Right cardiac atrium (tissue), 5 donors: ENCODE measurements around the gene ILF3. TPM values are rescaled to one million over a fixed set of nuclear protein-coding genes. Genes with fewer than 3 reads are reported as not detected.

Source experiments
- ATAC-seq, 2 donors: fragments of 200-7000 bp; cut with Tn5 transposase; one replicate each; pipeline versions ENCODE4 v1.8.0 to v1.9.1; 2020; ENCODE audit warnings: moderate library complexity in 2 of 2, mild to moderate bottlenecking in 1 of 2
- DNase-seq, 3 donors: peaks; one replicate each; pipeline ENCODE4 v3.0.0-alpha.2; 2020
- H3K27ac ChIP-seq: one replicate; pipeline ENCODE4 v1.5.1; 2013; ENCODE audit warnings: mild to moderate bottlenecking, low read length, control low read depth, moderate library complexity
- H3K27me3 ChIP-seq: one replicate; pipeline ENCODE4 v1.6.1; 2013; ENCODE audit not compliant: control insufficient read depth, insufficient read depth
- H3K4me1 ChIP-seq: one replicate; pipeline ENCODE4 v1.6.1; 2013; ENCODE audit warnings: low read length; ENCODE audit not compliant: control insufficient read depth, insufficient read depth
- H3K4me3 ChIP-seq: one replicate; pipeline ENCODE4 v1.5.1; 2013; ENCODE audit warnings: low read length, control low read depth
- H3K9me3 ChIP-seq: one replicate; pipeline ENCODE4 v1.6.1; 2013; ENCODE audit warnings: low read length; ENCODE audit not compliant: control insufficient read depth
- WGBS: extraction: QIAGEN DNeasy Blood & Tissue Kit; methylation state at CpG from one replicate; pipeline ENCODE4 v1.1.7; 2013; 5-methylcytosine and 5-hydroxymethylcytosine counted together
- intact Hi-C, 4 donors: fragments of 100-400 bp; cut with DNase I; formaldehyde crosslinking; loops; one replicate each; pipeline versions ENCODE4 v1.11.0 to v1.14.0; 2022 to 2023
- polyA plus RNA-seq: library from polyadenylated mRNA; stranded (reverse); fragments of 200-250 nt; gene quantifications from one replicate; pipeline ENCODE4 v1.2.3, GENCODE V29; 2013
- total RNA-seq, 4 donors: library from RNA; stranded (reverse); fragmentation: NEBNext Ultra II Directional; extraction: Animal tissue kit (Norgen Biotek cat#: 25700); gene quantifications; one replicate each; pipeline ENCODE4 v1.2.1, GENCODE V29; 2021
- donor health status: healthy with polysubstance abuse.
- donor health status: DM: no; HTN: yes; CAD: no.
- donor health status: DM: no; HTN: no; CAD: no.
- donor health status: DM: no; HTN: yes; CAD: no; lungs with severe emphysema.
- donor health status: DM: yes; HTN: yes; CAD: no.

ILF3 gene
- total and polyA plus RNA-seq, 5 donors, result 74.2 to 161 (median 132) TPM

- DNase-seq (no peak), ATAC-seq (no peak)
- Histone ChIP-seq H3K27ac (no peak overlapping the region), H3K4me1 (no peaks in the 10 kb centered on the region), H3K4me3 (no peak overlapping the region), H3K9me3 (no peaks in the 10 kb centered on the region), H3K27me3 (no peaks in the 10 kb centered on the region)
- 93% methylated on average over 27 of the region's 27 CpGs for WGBS
- intact Hi-C loops, result no loop called here
Measured at GRCh38 chr19:10688545-10689280, 34.6 kb downstream of the ILF3 start.

GRCh38 chr19:10690341-10690781 is 36.2 kb downstream of the ILF3 start:
- no peak overlapping the region for H3K4me3 ChIP-seq
- H3K27me3 ChIP-seq, result no peaks in the 10 kb centered on the region
- DNase-seq (peak in 1 of 3 donors; percentile 13), ATAC-seq (no peak)
- intact Hi-C loops, result no loop called here
- WGBS, result 44% methylated on average over 7 of the region's 7 CpGs
- no peaks in the 10 kb centered on the region for H3K9me3 ChIP-seq
- peaks cover 2% of the 10 kb centered on the region for H3K4me1 ChIP-seq
- no peak overlapping the region for H3K27ac ChIP-seq

- Histone ChIP-seq H3K27me3 (no peaks in the 10 kb centered on the region), H3K27ac (no peak overlapping the region), H3K4me3 (no peak overlapping the region), H3K9me3 (no peaks in the 10 kb centered on the region), H3K4me1 (peaks cover 7% of the 10 kb centered on the region)
- intact Hi-C loops, result no loop called here
- no peak for ATAC-seq
- DNase-seq, result peak in 1 of 3 donors; percentile 47
- 82% methylated on average over 23 of the region's 23 CpGs for WGBS
Measured at GRCh38 chr19:10691178-10691881, 37.2 kb downstream of the ILF3 start.

GRCh38 chr19:10691883-10692282 is 37.7 kb downstream of the ILF3 start:
- Histone ChIP-seq H3K9me3 (no peaks in the 10 kb centered on the region), H3K27ac (no peak overlapping the region), H3K27me3 (no peaks in the 10 kb centered on the region), H3K4me3 (no peak overlapping the region), H3K4me1 (peaks cover 7% of the 10 kb centered on the region)
- intact Hi-C loops, result no loop called here
- DNase-seq (peak in 1 of 3 donors; percentile 42), ATAC-seq (no peak)
- 86% methylated on average over 5 of the region's 5 CpGs for WGBS

- ATAC-seq (no peak), DNase-seq (peak in 1 of 3 donors; percentile 13)
- intact Hi-C loops, result no loop called here
- Histone ChIP-seq H3K27me3 (no peaks in the 10 kb centered on the region), H3K27ac (no peak overlapping the region), H3K4me1 (peaks cover 7% of the 10 kb centered on the region), H3K9me3 (no peaks in the 10 kb centered on the region), H3K4me3 (no peak overlapping the region)
- 90% methylated on average over 5 of the region's 5 CpGs for WGBS
Measured at GRCh38 chr19:10692673-10693264, 38.6 kb downstream of the ILF3 start.

GRCh38 chr19:10694706-10695307 is 40.7 kb downstream of the ILF3 start:
- H3K4me3 ChIP-seq, result no peak overlapping the region
- no peak for ATAC-seq
- 39% methylated on average over 16 of the region's 16 CpGs for WGBS
- no peaks in the 10 kb centered on the region for H3K9me3 ChIP-seq
- H3K4me1 ChIP-seq, result peaks cover 7% of the 10 kb centered on the region
- no peak overlapping the region for H3K27ac ChIP-seq
- no peak for DNase-seq
- intact Hi-C loops, result loop anchor here in 1 of 4 donors (5.0 kb wide), 1 partner anchor 113 kb away; no protein-coding TSS in a partner anchor
- H3K27me3 ChIP-seq, result no peaks in the 10 kb centered on the region

- Histone ChIP-seq H3K27ac (no peak overlapping the region), H3K27me3 (no peaks in the 10 kb centered on the region), H3K9me3 (no peaks in the 10 kb centered on the region), H3K4me3 (no peak overlapping the region), H3K4me1 (peaks cover 7% of the 10 kb centered on the region)
- DNase-seq, result peak; percentile 97 to 99 (median 98)
- intact Hi-C loops, result loop anchor here in 1 of 4 donors (5.0 kb wide), 1 partner anchor 113 kb away; no protein-coding TSS in a partner anchor
- 9% methylated on average over 59 of the region's 59 CpGs for WGBS
- peak; percentile 98 for ATAC-seq
Measured at GRCh38 chr19:10695401-10696398, 41.6 kb downstream of the ILF3 start.

GRCh38 chr19:10699650-10700335 is 45.6 kb downstream of the ILF3 start:
- no peak overlapping the region for H3K27ac ChIP-seq
- ATAC-seq (no peak), DNase-seq (peak in 1 of 3 donors; percentile 71)
- intact Hi-C loops, result loop anchor here in 2 of 4 donors (5.0 kb wide), 1 partner anchor 117 kb away; no protein-coding TSS in a partner anchor
- H3K4me3 ChIP-seq, result no peak overlapping the region
- no peaks in the 10 kb centered on the region for H3K9me3 ChIP-seq
- H3K4me1 ChIP-seq, result peaks cover 7% of the 10 kb centered on the region
- whole genome bisulfite sequencing, result 42% methylated on average over 15 of the region's 15 CpGs
- no peaks in the 10 kb centered on the region for H3K27me3 ChIP-seq

GRCh38 chr19:10701955-10702525 is 47.9 kb downstream of the ILF3 start:
- WGBS, result 7% methylated on average over 24 of the region's 24 CpGs
- Histone ChIP-seq H3K4me3 (peak overlapping the region; percentile 62), H3K27me3 (no peaks in the 10 kb centered on the region), H3K27ac (no peak overlapping the region), H3K9me3 (no peaks in the 10 kb centered on the region), H3K4me1 (no peaks in the 10 kb centered on the region)
- DNase-seq (peak in 1 of 3 donors; percentile 60), ATAC-seq (peak; percentile 47 to 54)
- intact Hi-C loops, result loop anchor here in 1 of 4 donors (5.0 kb wide), 1 partner anchor 120 kb away; no protein-coding TSS in a partner anchor
